Calu3 (cell line): Measurements from ENCODE around the gene CD5L. TPM values are rescaled to one million over a fixed set of nuclear protein-coding genes. Genes with fewer than 3 reads are reported as not detected.

Source experiments
- BruUV-seq: library from RNA; stranded (reverse); fragments of 400-500 nt; replicated peaks from 2 replicates; lab custom pipeline; 2021; lab: Mats Ljungman, UMichigan
- CTCF ChIA-PET: fragments of 300-600 bp; sonication (Branson Sonifier 250); formaldehyde crosslinking; loops from one replicate; lab custom pipeline; 2022; ENCODE audit warnings: antibody characterized with exemption; lab: Charles Lee
- DNase-seq: peaks from one replicate; pipeline ENCODE4 v3.0.0; 2022
- H3K27ac Mint-ChIP-seq: one replicate; pipeline ENCODE4 v1.8.0; 2022; ENCODE audit warnings: mixed read lengths; ENCODE audit not compliant: unreplicated experiment
- H3K27me3 Mint-ChIP-seq: one replicate; pipeline ENCODE4 v1.8.0; 2022; ENCODE audit warnings: mixed read lengths; ENCODE audit not compliant: unreplicated experiment
- H3K36me3 Mint-ChIP-seq: one replicate; pipeline ENCODE4 v1.8.0; 2022; ENCODE audit warnings: mild to moderate bottlenecking, moderate library complexity, mixed read lengths; ENCODE audit not compliant: insufficient read depth, unreplicated experiment
- H3K4me1 Mint-ChIP-seq: one replicate; pipeline ENCODE4 v1.8.0; 2022; ENCODE audit warnings: mild to moderate bottlenecking, low read depth, mixed read lengths; ENCODE audit not compliant: unreplicated experiment
- H3K4me3 Mint-ChIP-seq: one replicate; pipeline ENCODE4 v1.8.0; 2022; ENCODE audit warnings: mild to moderate bottlenecking, low read depth, moderate library complexity, mixed read lengths; ENCODE audit not compliant: unreplicated experiment
- H3K9me3 Mint-ChIP-seq: one replicate; pipeline ENCODE4 v1.8.0; 2022; ENCODE audit warnings: low read depth, mixed read lengths; ENCODE audit not compliant: unreplicated experiment
- intact Hi-C: fragments of 100-400 bp; cut with micrococcal nuclease; formaldehyde crosslinking; loops from one replicate; pipeline ENCODE4 v1.10.0; 2022; ENCODE audit not compliant: unreplicated experiment
- total RNA-seq: library from RNA; stranded (reverse); gene quantifications from 2 replicates; pipeline ENCODE4 v1.2.3, GENCODE V29; 2022
- TF ChIP-seq, protein P1 (sequence below): fragments of 200-600 bp; IDR thresholded peaks from one replicate; pipeline ENCODE4 v1.8.0; 2022; ENCODE audit warnings: antibody characterized with exemption; ENCODE audit not compliant: unreplicated experiment

The CD5L gene
- total RNA-seq, 1 experiment from 2014 or later, result not detected

DNA sequence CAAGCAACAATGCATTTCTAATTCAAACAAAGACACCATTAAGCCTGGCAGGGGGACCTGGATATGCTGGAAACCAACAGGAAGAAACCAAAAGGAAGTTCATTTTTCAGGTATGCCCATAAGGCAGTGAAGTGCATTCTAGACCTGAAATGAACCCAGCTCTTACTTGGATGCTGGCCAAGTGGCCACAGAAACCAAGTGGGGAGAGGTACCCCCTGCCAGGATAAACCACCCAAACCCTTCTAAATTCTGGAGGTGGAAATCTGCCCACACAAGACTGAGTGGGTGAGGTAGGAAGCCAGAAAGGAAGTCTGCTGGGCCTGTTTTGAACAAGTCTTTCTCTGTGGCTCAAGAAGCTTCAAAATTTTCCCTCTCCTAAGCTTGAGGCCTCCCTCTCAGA is 2.6 kb downstream of the CD5L start:
- CTCF ChIA-PET, result no interaction called here
- Mint-ChIP-seq H3K4me3 (no peak overlapping the region), H3K36me3 (no peaks in the 10 kb centered on the region), H3K4me1 (peaks cover 8% of the 10 kb centered on the region), H3K27ac (no peak overlapping the region), H3K9me3 (peaks cover 4% of the 10 kb centered on the region), H3K27me3 (peaks cover 9% of the 10 kb centered on the region)
- peak; percentile 26 for DNase-seq
- TF ChIP-seq, protein P1, sequence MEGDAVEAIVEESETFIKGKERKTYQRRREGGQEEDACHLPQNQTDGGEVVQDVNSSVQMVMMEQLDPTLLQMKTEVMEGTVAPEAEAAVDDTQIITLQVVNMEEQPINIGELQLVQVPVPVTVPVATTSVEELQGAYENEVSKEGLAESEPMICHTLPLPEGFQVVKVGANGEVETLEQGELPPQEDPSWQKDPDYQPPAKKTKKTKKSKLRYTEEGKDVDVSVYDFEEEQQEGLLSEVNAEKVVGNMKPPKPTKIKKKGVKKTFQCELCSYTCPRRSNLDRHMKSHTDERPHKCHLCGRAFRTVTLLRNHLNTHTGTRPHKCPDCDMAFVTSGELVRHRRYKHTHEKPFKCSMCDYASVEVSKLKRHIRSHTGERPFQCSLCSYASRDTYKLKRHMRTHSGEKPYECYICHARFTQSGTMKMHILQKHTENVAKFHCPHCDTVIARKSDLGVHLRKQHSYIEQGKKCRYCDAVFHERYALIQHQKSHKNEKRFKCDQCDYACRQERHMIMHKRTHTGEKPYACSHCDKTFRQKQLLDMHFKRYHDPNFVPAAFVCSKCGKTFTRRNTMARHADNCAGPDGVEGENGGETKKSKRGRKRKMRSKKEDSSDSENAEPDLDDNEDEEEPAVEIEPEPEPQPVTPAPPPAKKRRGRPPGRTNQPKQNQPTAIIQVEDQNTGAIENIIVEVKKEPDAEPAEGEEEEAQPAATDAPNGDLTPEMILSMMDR, result no peak
- intact Hi-C loops, result no loop called here
- BruUV-seq, result no TSS peak

DNA sequence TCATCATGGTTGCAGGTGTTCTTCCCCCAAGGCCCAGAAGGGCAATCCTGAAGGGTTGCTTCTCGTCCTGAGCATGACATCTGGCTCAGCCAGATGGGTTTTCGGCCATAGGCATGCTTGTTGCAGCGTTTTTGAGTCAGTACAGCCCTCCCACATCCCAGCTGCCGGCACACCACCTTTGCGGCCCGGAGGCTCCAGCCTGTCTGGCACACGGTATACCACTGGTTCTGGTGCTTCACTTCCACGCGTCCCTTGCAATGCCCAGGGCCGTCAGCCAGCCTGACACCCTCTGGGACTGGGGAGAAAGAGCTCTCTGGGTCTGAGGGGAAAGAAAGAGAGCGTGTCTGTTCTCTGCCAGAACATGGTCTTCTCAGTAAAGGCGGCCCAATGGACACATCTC is 7.2 kb downstream of the CD5L start:
- Mint-ChIP-seq H3K4me1 (peaks cover 8% of the 10 kb centered on the region), H3K9me3 (peaks cover 4% of the 10 kb centered on the region), H3K27me3 (no peaks in the 10 kb centered on the region), H3K4me3 (no peak overlapping the region), H3K36me3 (no peaks in the 10 kb centered on the region), H3K27ac (no peak overlapping the region)
- no peak for DNase-seq
- CTCF ChIA-PET, result no interaction called here
- intact Hi-C loops, result no loop called here
- BruUV-seq, result no TSS peak
- TF ChIP-seq, protein P1, result no peak

DNA sequence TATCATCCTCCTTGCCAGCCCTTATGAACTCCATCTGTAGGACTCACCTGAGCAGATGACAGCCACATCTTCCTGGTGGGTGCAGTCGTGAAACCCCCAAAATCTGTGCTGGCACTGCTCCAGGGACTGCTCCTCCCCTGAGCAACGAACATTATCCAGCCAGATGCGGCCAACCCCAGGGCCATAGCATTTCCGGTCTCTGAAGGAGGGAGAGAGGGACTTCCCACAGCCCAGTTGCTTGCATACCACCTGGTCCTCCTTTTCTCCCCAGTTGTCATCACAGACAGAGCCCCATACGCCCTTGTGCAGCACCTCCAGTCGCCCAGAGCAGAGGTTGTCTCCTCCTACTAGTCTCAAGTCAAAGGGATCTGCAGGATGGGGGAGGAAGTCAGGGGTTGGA is 8.5 kb downstream of the CD5L start:
- no peak for DNase-seq
- Mint-ChIP-seq H3K4me3 (no peak overlapping the region), H3K36me3 (no peaks in the 10 kb centered on the region), H3K9me3 (peaks cover 4% of the 10 kb centered on the region), H3K27me3 (peaks cover 12% of the 10 kb centered on the region), H3K4me1 (no peaks in the 10 kb centered on the region), H3K27ac (no peak overlapping the region)
- TF ChIP-seq, protein P1, result no peak
- BruUV-seq, result no TSS peak
- intact Hi-C loops, result no loop called here
- CTCF ChIA-PET, result no interaction called here

DNA sequence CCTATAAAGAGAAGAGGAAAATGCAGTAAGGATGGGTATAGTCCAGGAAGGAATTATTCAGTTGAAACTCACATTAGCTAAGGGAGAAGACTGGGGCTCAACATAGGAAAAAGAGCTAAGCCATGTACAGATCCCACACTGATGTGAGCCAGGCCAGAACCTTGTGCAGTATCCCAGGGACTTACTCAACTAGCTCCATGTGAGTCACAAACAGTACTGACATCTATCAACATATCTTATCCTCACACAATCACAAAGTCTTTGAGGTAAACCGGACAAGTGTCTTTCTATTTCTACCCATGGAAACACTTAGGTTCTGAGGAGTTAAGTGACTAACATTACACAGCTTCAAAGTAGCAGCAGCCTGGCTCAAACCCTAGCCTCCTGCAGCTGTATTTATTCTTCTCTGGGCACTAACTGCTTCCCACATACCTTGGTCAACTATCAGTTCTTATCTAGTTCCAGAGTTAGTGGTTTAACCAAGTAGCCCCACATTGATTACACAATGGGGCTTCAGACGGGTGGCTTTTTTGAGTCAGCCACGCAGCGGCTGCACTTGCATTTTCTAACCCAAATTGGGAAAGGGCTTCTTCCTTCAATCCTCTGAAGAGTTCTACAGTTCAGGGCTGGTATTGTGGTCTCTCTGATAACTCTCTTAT is 9.5 kb downstream of the CD5L start:
- Mint-ChIP-seq H3K27ac (no peak overlapping the region), H3K36me3 (no peaks in the 10 kb centered on the region), H3K4me1 (no peaks in the 10 kb centered on the region), H3K27me3 (peaks cover 22% of the 10 kb centered on the region), H3K9me3 (peaks cover 2% of the 10 kb centered on the region), H3K4me3 (no peak overlapping the region)
- TF ChIP-seq, protein P1, result no peak
- BruUV-seq, result no TSS peak
- CTCF ChIA-PET, result no interaction called here
- no peak for DNase-seq
- intact Hi-C loops, result no loop called here
